ENCODE data around the gene PREB. TPM values are rescaled to one million over a fixed set of nuclear protein-coding genes. Genes with fewer than 3 reads are reported as not detected.

PREB gene
- total RNA-seq, 4 donors from 2014 or later = 39.9 to 64.7 (median 48.3) TPM

DNA sequence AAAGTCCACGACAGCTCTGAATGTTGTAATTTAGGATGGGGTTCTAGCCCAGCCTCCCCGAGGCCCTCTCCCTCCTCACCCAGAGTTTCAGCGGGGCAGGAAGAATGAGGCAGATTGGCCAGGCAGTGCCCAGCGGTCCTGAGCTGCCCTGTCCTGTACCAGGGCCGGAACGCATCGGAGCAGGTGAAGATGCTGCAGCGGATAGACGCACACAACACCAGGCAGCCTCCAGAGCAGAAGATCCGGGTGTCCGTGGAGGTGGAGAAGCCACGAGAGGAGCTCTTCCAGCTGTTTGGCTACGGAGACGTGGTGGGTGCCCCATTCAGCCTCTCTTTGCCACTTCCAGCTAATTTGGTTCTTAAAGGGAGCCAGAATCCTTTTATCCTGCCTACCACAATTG lies 37.1 kb downstream of the PREB start:
- DNase-seq (ENCODE audit: extremely low spot score) = no peak
- TF ChIP-seq EP300 (IDR thresholded peaks at IDR 0.05) = no peak
- no peak for TF ChIP-seq POLR2A (IDR thresholded peaks at IDR 0.05; ENCODE audit: low read depth)
- no peak for TF ChIP-seq CTCF (IDR thresholded peaks at IDR 0.05)
- TF ChIP-seq POLR2AphosphoS5 (IDR thresholded peaks at IDR 0.05) = no peak
- peaks cover 11 to 13% (median 12%) of the 10 kb centered on the region in 4 donors for H3K4me1 ChIP-seq
- H3K4me3 ChIP-seq = no peak overlapping the region
- no peaks in the 10 kb centered on the region for H3K9me3 ChIP-seq
- no peak overlapping the region for H3K27ac ChIP-seq (replicated peaks in 1 of 4)
- WGBS = 87% methylated on average over 13 of the region's 14 CpGs
- H3K27me3 ChIP-seq = no peaks in the 10 kb centered on the region
- intact Hi-C loops (cut with DNase I) = loop anchor here (5.0 kb wide), 1 partner anchor 95 kb away; no protein-coding TSS in a partner anchor
- H3K36me3 ChIP-seq = peaks cover 0 to 15% (median 6%) of the 10 kb centered on the region in 4 donors

GRCh38 chr2:27096748-27097297 lies 37.6 kb downstream of the PREB start:
- Histone ChIP-seq H3K9me3 (no peaks in the 10 kb centered on the region), H3K27me3 (no peaks in the 10 kb centered on the region), H3K27ac (replicated peaks in 1 of 4) (no peak overlapping the region), H3K4me3 (no peak overlapping the region), H3K4me1 (peaks cover 11 to 13% (median 12%) of the 10 kb centered on the region in 4 donors), H3K36me3 (peaks cover 0 to 18% (median 6%) of the 10 kb centered on the region in 4 donors)
- 68% methylated on average over 3 of the region's 3 CpGs for WGBS
- intact Hi-C loops (cut with DNase I) = loop anchor here (5.0 kb wide), 1 partner anchor 95 kb away; no protein-coding TSS in a partner anchor
- TF ChIP-seq EP300 (IDR thresholded peaks at IDR 0.05) = no peak
- no peak for TF ChIP-seq CTCF (IDR thresholded peaks at IDR 0.05)
- TF ChIP-seq POLR2AphosphoS5 (IDR thresholded peaks at IDR 0.05) = no peak
- no peak for TF ChIP-seq POLR2A (IDR thresholded peaks at IDR 0.05; ENCODE audit: low read depth)
- no peak for DNase-seq (ENCODE audit: extremely low spot score)

DNA sequence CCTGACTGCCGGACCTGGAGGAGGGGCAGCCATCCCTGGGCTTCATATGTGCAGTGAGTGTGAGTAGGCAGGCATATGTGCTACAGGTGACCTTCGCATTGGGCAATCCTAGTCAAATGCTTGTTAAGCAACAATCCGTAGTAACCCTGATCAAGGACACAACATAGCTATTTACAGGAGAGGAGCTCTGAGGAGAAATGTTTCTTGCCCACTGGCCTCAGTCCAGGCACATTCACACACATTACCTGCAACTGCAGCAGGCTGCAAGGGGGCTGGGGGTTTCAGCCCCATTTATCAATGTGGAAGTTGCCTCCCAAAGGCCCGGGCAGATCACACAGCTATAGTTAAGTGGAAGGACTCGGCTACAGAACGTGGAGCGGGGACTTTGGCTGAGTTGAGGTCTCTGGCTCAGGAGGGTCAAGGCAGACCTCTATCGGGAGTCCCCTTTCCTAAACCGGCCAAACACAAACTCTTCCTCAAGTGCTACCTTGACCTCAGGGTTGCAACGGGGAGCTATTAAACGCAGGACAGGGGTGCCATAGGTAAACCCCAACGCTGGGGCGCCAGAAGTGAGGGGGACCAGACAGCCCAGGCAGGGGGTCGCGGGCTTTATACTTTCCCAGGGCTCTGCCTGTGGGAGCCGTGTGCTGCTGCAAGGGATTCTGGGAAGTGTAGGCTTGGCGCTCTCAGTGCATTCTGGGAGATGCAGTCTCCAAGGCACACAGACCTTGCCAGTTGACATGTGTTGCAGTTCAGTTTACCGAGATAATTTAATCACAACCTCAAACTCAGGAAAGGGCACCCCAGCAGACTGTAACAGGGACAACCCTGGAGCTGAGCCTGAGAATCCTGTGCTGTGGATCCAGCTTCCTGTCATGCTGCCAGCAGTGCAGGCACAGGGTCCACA lies 38.4 kb downstream of the PREB start:
- TF ChIP-seq CTCF (IDR thresholded peaks at IDR 0.05) (no peak), POLR2AphosphoS5 (IDR thresholded peaks at IDR 0.05) (peak in 1 of 2 donors; percentile 67)
- H3K27me3 ChIP-seq = no peaks in the 10 kb centered on the region
- 26% methylated on average over 17 of the region's 18 CpGs for WGBS
- intact Hi-C loops (cut with DNase I) = loop anchor here (5.0 kb wide), 1 partner anchor 96 kb away; no protein-coding TSS in a partner anchor
- H3K27ac ChIP-seq (replicated peaks in 1 of 4) = no peak overlapping the region
- H3K9me3 ChIP-seq = no peaks in the 10 kb centered on the region
- peak overlapping the region; percentile 42 to 57 (median 46) for H3K4me3 ChIP-seq
- H3K36me3 ChIP-seq = peaks cover 0 to 18% (median 6%) of the 10 kb centered on the region in 4 donors
- no peak for DNase-seq (ENCODE audit: extremely low spot score)
- H3K4me1 ChIP-seq = peaks cover 11 to 13% (median 12%) of the 10 kb centered on the region in 4 donors

- intact Hi-C loops (cut with DNase I) = loop anchor here (5.0 kb wide), 1 partner anchor 97 kb away; no protein-coding TSS in a partner anchor
- no peak for TF ChIP-seq EP300 (IDR thresholded peaks at IDR 0.05)
- no peak for TF ChIP-seq POLR2A (IDR thresholded peaks at IDR 0.05; ENCODE audit: low read depth)
- no peak for TF ChIP-seq POLR2AphosphoS5 (IDR thresholded peaks at IDR 0.05)
- no peak for TF ChIP-seq CTCF (IDR thresholded peaks at IDR 0.05)
- no peaks in the 10 kb centered on the region for H3K27me3 ChIP-seq
- H3K27ac ChIP-seq (replicated peaks in 1 of 4) = no peak overlapping the region
- no peak for DNase-seq (ENCODE audit: extremely low spot score)
- H3K4me1 ChIP-seq = peaks cover 11 to 13% (median 12%) of the 10 kb centered on the region in 4 donors
- H3K9me3 ChIP-seq = no peaks in the 10 kb centered on the region
- WGBS = 100% methylated on average over 1 of the region's 2 CpGs
- peaks cover 0 to 18% (median 6%) of the 10 kb centered on the region in 4 donors for H3K36me3 ChIP-seq
- no peak overlapping the region for H3K4me3 ChIP-seq
These were observed 39.0 kb downstream of the PREB start for GRCh38 chr2:27095427-27095744.

All from esophagus muscularis mucosa (tissue), 4 donors.